Natural killer cell (primary cell): ENCODE results near the gene PRMT3. TPM values are rescaled to one million over a fixed set of nuclear protein-coding genes. Genes with fewer than 3 reads are reported as not detected.
"Not testable (repeated sequence)": the region's sequence is repeated elsewhere in the genome, so short reads cannot be mapped to it uniquely, and the experiment has no call there.

ENCODE experiments used
- ATAC-seq, 3 donors: fragments of 150-1000 bp in 2 of 3; fragments of 200-7000 bp in 1 of 3; cut with Tn5 transposase; 1 replicate in 1 of 3; 2 replicates in 2 of 3; pipeline ENCODE4 v1.10.0; 2021; ENCODE audit warnings: mild to moderate bottlenecking in 2 of 3, moderate library complexity in 2 of 3
- DNase-seq, 2 donors: peaks; one replicate each; pipeline versions ENCODE4 v3.0.0 to v3.0.0-alpha.2; 2013 to 2021; ENCODE audit warnings: mixed read lengths in 1 of 2
- H3K27ac ChIP-seq: one replicate; pipeline ENCODE4 v1.5.1; 2013; ENCODE audit warnings: mild to moderate bottlenecking, low read length
- H3K27me3 ChIP-seq: one replicate; pipeline ENCODE4 v1.6.1; 2013; ENCODE audit warnings: low read length; ENCODE audit not compliant: control insufficient read depth, insufficient read depth
- H3K36me3 ChIP-seq: one replicate; pipeline ENCODE4 v1.6.1; 2013; ENCODE audit warnings: low read length; ENCODE audit not compliant: control insufficient read depth, insufficient read depth
- H3K4me1 ChIP-seq: one replicate; pipeline ENCODE4 v1.6.1; 2013; ENCODE audit warnings: low read length; ENCODE audit not compliant: control insufficient read depth, insufficient read depth
- H3K4me3 ChIP-seq: one replicate; pipeline ENCODE4 v1.5.1; 2013; ENCODE audit warnings: low read length
- H3K9me3 ChIP-seq: one replicate; pipeline ENCODE4 v1.6.1; 2013; ENCODE audit warnings: low read length; ENCODE audit not compliant: control insufficient read depth, insufficient read depth
- H3K27ac Mint-ChIP-seq, 2 donors: one replicate each; pipeline ENCODE4 v1.8.0; 2022; ENCODE audit warnings: mild to moderate bottlenecking in 2 of 2, mixed read lengths in 2 of 2, moderate library complexity in 1 of 2
- H3K27me3 Mint-ChIP-seq, 2 donors: one replicate each; pipeline ENCODE4 v1.8.0; 2022; ENCODE audit warnings: low read depth in 2 of 2, mixed read lengths in 2 of 2
- H3K36me3 Mint-ChIP-seq: one replicate; pipeline ENCODE4 v1.8.0; 2022; ENCODE audit warnings: mixed read lengths
- H3K4me1 Mint-ChIP-seq, 2 donors: one replicate each; pipeline ENCODE4 v1.8.0; 2022; ENCODE audit warnings: mixed read lengths in 2 of 2
- H3K4me3 Mint-ChIP-seq: one replicate; pipeline ENCODE4 v1.8.0; 2022; ENCODE audit warnings: mild to moderate bottlenecking, moderate library complexity, mixed read lengths
- H3K9me3 Mint-ChIP-seq, 2 donors: one replicate each; pipeline ENCODE4 v1.8.0; 2022; ENCODE audit warnings: mixed read lengths in 2 of 2
- WGBS: methylation state at CpG from one replicate; pipeline ENCODE4 v1.1.7; 2013; ENCODE audit warnings: missing lambda C conversion rate; ENCODE audit not compliant: insufficient coverage; 5-methylcytosine and 5-hydroxymethylcytosine counted together
- intact Hi-C: fragments of 100-400 bp; cut with micrococcal nuclease; formaldehyde crosslinking; loops from one replicate; pipeline ENCODE4 v1.14.2; 2022
- total RNA-seq, 4 donors: library from RNA; stranded (reverse); fragments of 120-200 nt in 1 of 4; gene quantifications; one replicate each; pipeline versions ENCODE4 v1.2.3 to v1.2.4, GENCODE V29; 2013 to 2022
- TF ChIP-seq, protein P1 (sequence below): fragments of 200-600 bp; IDR thresholded peaks from one replicate; pipeline ENCODE4 v1.8.0; 2022; ENCODE audit warnings: antibody characterized with exemption

Gene PRMT3
- total RNA-seq, 3 donors from 2014 or later (not counting 1 experiment from before 2014, with no cell fraction given) = 10.4 to 12.4 (median 12.1) TPM

DNA sequence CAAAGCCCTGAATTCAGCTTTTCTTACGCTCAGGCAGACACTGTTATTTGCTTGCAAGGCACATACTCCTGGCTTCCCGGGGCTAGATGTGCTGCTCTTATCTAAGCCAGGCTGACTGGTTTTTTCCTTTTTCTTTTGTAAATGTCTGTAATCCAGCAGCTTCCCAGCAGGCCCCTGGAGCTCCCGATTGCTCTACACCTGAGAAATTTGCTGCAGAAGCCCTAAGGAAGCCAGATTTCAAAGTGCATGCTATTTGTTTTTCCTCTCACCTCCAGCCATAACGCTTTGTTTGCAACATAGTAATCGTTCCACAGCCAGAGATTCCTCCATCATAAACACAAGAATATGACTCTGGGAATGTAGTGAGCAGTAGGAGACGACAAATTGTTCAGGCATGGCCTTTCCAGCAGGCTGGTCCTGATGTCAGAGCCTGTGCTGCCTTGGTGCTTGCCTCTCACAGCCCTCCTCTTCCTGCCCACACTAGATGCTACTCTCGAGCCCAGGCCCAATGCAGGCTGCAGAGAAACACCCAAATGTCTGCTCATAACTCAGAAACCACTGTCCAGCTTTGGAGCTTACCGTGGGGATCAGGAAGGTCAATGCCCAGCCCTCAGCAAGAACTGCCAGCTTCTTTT lies 157.2 kb downstream of the PRMT3 start:
- Histone ChIP-seq H3K4me1 (no peaks in the 10 kb centered on the region), H3K27ac (no peak overlapping the region), H3K27me3 (no peaks in the 10 kb centered on the region), H3K36me3 (no peaks in the 10 kb centered on the region), H3K9me3 (no peaks in the 10 kb centered on the region), H3K4me3 (no peak overlapping the region)
- 50% methylated on average over 8 of the region's 8 CpGs for WGBS
- Mint-ChIP-seq H3K9me3 (peaks cover 0 to 3% of the 10 kb centered on the region in 2 donors), H3K36me3 (no peaks in the 10 kb centered on the region), H3K27me3 (peaks cover 0 to 7% of the 10 kb centered on the region in 2 donors), H3K27ac (no peak overlapping the region), H3K4me3 (no peak overlapping the region), H3K4me1 (no peaks in the 10 kb centered on the region)
- intact Hi-C loops = no loop called here
- ATAC-seq (peak in 1 of 3 donors; percentile 17), DNase-seq (no peak)
- TF ChIP-seq, protein P1, sequence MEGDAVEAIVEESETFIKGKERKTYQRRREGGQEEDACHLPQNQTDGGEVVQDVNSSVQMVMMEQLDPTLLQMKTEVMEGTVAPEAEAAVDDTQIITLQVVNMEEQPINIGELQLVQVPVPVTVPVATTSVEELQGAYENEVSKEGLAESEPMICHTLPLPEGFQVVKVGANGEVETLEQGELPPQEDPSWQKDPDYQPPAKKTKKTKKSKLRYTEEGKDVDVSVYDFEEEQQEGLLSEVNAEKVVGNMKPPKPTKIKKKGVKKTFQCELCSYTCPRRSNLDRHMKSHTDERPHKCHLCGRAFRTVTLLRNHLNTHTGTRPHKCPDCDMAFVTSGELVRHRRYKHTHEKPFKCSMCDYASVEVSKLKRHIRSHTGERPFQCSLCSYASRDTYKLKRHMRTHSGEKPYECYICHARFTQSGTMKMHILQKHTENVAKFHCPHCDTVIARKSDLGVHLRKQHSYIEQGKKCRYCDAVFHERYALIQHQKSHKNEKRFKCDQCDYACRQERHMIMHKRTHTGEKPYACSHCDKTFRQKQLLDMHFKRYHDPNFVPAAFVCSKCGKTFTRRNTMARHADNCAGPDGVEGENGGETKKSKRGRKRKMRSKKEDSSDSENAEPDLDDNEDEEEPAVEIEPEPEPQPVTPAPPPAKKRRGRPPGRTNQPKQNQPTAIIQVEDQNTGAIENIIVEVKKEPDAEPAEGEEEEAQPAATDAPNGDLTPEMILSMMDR = no peak

DNA sequence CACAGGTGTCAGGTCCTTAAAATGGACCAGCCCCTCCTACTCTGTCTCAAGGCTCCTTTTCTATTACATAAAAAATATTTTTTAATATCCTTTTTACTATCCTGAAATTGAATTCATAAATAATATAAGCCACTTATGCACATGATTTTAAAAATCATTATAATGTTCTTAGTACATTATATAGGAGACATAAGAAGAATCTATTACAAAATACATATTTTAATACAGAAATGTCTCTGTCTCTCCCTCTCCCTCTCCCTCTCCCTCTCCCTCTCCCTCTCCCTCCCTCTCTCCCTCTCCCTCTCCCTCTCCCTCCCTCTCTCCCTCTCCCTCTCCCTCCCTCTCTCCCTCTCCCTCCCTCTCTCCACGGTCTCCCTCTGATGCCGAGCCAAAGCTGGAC lies 159.9 kb downstream of the PRMT3 start:
- no CpG with 5 or more reads among the region's 2 CpGs for WGBS
- no peaks in the 10 kb centered on the region for H3K9me3 Mint-ChIP-seq

DNA sequence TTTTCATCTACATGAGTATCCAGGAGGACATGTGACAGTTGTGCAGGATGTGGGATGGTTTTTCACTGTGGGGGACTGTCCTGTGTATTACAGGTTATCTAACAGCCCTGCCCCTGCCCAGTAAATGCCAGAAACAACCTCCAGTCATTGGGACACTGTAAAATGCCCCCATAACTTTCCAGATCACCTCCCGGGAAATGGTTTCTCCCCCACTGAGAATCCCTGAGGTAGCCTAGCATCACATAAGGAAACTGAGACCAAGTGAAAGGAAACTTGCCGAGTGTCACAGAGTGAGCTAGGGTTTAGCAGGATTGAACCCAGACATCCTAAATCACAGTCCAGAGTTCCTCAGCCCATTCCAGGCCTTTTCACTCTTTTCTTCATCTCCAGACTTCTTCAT lies 163.6 kb downstream of the PRMT3 start:
- Histone ChIP-seq H3K9me3 (no peaks in the 10 kb centered on the region), H3K27me3 (no peaks in the 10 kb centered on the region), H3K36me3 (no peaks in the 10 kb centered on the region), H3K27ac (no peak overlapping the region), H3K4me3 (no peak overlapping the region), H3K4me1 (no peaks in the 10 kb centered on the region)
- Mint-ChIP-seq H3K9me3 (peaks cover under 1 to 3% of the 10 kb centered on the region in 2 donors), H3K27ac (no peak overlapping the region), H3K27me3 (peaks cover 0 to 4% of the 10 kb centered on the region in 2 donors), H3K36me3 (no peaks in the 10 kb centered on the region), H3K4me3 (no peak overlapping the region), H3K4me1 (no peaks in the 10 kb centered on the region)
- ATAC-seq (no peak), DNase-seq (no peak)
- TF ChIP-seq, protein P1 = no peak
- intact Hi-C loops = no loop called here
- WGBS = 86% methylated on average over 2 of the region's 2 CpGs

More for the DNA sequence above, 159.9 kb downstream of the PRMT3 start:
- H3K27me3 Mint-ChIP-seq = peaks cover 0 to 4% of the 10 kb centered on the region in 2 donors
- DNase-seq (no peak), ATAC-seq (no peak)
- intact Hi-C loops = no loop called here
- Histone ChIP-seq H3K36me3 (no peaks in the 10 kb centered on the region), H3K4me1 (no peaks in the 10 kb centered on the region), H3K27ac (no peak overlapping the region), H3K9me3 (no peaks in the 10 kb centered on the region), H3K27me3 (no peaks in the 10 kb centered on the region), H3K4me3 (no peak overlapping the region)
- H3K27ac Mint-ChIP-seq = no peak overlapping the region
- H3K4me1 Mint-ChIP-seq = no peaks in the 10 kb centered on the region
- TF ChIP-seq, protein P1 = no peak
- no peaks in the 10 kb centered on the region for H3K36me3 Mint-ChIP-seq
- H3K4me3 Mint-ChIP-seq = no peak overlapping the region

DNA sequence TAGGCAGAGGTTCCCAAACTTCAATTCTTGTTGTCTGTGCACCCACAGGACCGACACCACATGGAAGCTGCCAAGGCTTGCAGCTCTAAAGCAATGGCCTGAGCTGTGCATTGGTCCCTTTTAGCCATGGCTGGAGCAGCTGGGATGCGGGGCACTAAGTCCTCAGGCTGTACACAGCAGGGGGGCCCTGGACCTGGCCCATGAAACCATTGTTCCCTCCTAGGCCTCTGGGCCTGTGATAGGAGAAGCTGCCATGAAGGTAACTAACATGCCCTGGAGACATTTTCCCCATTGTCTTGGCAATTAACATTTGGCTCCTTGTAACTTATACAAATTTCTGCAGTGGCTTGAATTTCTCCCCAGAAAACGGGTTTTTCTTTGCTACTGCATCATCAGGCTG lies 168.3 kb downstream of the PRMT3 start:
- Mint-ChIP-seq H3K9me3 (peaks cover 5 to 6% of the 10 kb centered on the region in 2 donors), H3K36me3 (no peaks in the 10 kb centered on the region), H3K27me3 (peaks cover 0 to 4% of the 10 kb centered on the region in 2 donors), H3K4me3 (no peak overlapping the region), H3K27ac (no peak overlapping the region), H3K4me1 (no peaks in the 10 kb centered on the region)
- DNase-seq (no peak), ATAC-seq (no peak)
- TF ChIP-seq, protein P1 = no peak
- intact Hi-C loops = no loop called here
- H3K27me3 ChIP-seq = no peaks in the 10 kb centered on the region
- no peak overlapping the region for H3K4me3 ChIP-seq
- 69% methylated on average over 3 of the region's 3 CpGs for WGBS
- H3K27ac ChIP-seq = no peak overlapping the region
- no peaks in the 10 kb centered on the region for H3K9me3 ChIP-seq
- H3K4me1 ChIP-seq = no peaks in the 10 kb centered on the region
- no peaks in the 10 kb centered on the region for H3K36me3 ChIP-seq

DNA sequence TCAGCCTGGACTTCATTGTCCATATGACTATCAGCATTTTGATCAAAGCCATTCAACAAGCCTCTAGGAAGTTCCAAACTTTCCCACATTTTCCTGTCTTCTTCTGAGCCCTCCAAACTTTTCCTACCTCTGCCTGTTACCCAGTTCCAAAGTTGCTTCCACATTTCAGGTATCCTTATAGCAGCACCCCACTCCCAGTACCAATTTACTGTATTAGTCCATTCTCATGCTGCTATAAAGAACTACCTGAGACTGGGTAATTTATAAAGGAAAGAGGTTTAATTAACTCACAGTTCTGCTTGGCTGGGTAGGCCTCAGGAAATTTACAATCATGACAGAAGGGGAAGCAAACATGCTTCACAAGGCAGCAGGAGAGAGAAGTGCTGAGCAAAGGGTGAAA lies 168.9 kb downstream of the PRMT3 start:
- ATAC-seq, intact Hi-C loops, H3K4me1 Mint-ChIP-seq, H3K4me1 ChIP-seq, H3K27ac ChIP-seq, H3K36me3 ChIP-seq, H3K9me3 ChIP-seq, H3K27ac Mint-ChIP-seq, H3K27me3 Mint-ChIP-seq, H3K4me3 Mint-ChIP-seq, H3K36me3 Mint-ChIP-seq, DNase-seq, H3K9me3 Mint-ChIP-seq, H3K4me3 ChIP-seq, H3K27me3 ChIP-seq: not testable (repeated sequence)
